H54 (cell line): ENCODE results near the gene NUP188.

Source experiments
- DNase-seq: peaks from one replicate; pipeline ENCODE4 v3.0.0; 2011; ENCODE audit warnings: low spot score, mixed read lengths; ENCODE audit not compliant: insufficient read length
- FAIRE-seq: peaks from 3 replicates; lab custom pipeline; 2011; peaks lifted over from hg19 to GRCh38; lab: Jason Lieb, UNC
- POLR2A ChIP-seq: IDR thresholded peaks from 2 replicates; pipeline ENCODE4 v1.6.1; 2011; ENCODE audit warnings: low read depth, mild to moderate bottlenecking, low read length

Gene NUP188

DNA sequence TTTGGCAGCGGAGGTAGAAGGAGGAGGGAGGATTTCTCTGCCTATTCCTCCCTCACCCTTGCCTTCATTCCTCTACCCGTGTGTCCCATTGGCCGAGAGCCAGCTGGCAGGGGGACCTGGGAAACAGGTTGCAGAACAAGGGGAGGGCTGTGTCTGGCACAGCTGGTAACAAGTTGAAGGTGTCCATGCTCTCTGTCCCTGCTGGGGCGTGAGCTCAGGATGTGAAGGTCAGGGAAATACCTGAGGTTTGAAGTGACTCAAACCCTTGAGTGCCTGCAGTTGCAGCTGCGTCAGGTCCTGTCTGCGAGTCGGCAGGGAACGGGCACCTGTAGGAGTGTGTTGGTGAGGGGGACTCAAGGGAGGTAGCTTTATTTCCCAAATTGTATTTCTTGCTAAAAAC lies 105.1 kb downstream of the NUP188 start:
- no peak for TF ChIP-seq POLR2A
- DNase-seq (no peak), FAIRE-seq (no peak)

DNA sequence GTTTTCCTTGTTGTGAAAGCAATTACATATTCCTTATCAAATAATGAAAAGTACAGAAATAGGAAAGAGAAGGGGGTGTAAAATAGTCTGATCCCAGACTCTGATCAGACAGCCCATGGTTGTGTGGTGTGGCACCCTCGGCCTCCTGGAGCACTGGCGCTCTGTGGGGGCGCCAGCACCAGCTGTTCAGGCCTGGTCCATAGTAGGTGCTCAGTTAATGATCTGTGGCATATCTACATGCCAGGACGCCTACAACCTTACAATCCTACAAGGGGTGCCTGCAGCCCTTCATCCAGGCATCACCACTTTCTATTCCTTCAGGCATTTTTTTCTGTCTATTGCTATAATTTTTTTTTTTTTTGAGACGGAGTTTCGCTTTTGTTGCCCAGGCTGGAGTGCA lies 105.5 kb downstream of the NUP188 start:
- DNase-seq = no peak
- FAIRE-seq = no peak
- no peak for TF ChIP-seq POLR2A

DNA sequence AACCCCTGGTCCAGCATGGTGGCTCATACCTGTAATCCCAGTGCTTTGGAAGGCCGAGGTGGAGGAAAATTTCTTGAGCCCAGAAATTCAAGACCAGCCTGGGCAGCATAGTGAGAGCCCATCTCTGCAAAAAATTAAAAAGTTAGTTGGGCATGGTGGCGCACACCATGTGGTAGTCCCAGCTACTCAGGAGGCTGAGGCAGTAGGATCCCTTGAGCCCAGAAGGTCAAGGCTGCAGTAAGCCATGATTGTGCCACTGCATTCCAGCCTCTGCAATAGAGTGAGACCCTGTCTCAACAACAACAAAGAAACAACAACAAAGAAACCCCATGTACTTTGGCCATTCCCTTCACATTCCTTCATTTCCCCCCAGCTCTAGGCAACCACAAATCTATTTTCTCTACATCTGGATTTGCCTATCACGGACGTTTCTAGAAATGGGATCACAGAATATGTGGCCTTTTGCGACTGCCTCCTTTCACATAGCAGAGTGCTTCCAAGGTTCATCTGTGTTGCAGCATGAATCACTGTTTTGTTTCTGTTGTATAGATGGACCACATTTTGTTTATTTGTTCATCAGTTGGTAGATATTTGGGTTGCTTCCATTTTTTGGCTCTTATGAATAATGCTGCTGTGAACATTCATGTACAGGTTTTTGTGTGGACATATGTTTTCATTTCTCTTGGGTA lies 106.8 kb downstream of the NUP188 start:
- no peak for TF ChIP-seq POLR2A
- DNase-seq = no peak
- FAIRE-seq = no peak
